ENCODE data around the gene IFNW1.

Gene IFNW1

GRCh38 chr9:21121595-21122251, 19.9 kb downstream of the IFNW1 start:
- no peak for TF ChIP-seq CTCF (conservative IDR thresholded peaks at IDR 0.05; ENCODE audit: low read length)
- no peak for DNase-seq (ENCODE audit: low read depth)
- H3K4me3 ChIP-seq (ENCODE audit: low read length), result no peak overlapping the region

- H3K4me3 ChIP-seq (ENCODE audit: low read length), result no peak overlapping the region
- DNase-seq (ENCODE audit: low read depth), result no peak
- no peak for TF ChIP-seq CTCF (conservative IDR thresholded peaks at IDR 0.05; ENCODE audit: low read length)
These were observed 20.6 kb downstream of the IFNW1 start for GRCh38 chr9:21121079-21121478.

- H3K4me3 ChIP-seq (ENCODE audit: low read length), result no peak overlapping the region
- no peak for DNase-seq (ENCODE audit: low read depth)
- no peak for TF ChIP-seq CTCF (conservative IDR thresholded peaks at IDR 0.05; ENCODE audit: low read length)
These were observed 22.4 kb downstream of the IFNW1 start for GRCh38 chr9:21119093-21119770.

GRCh38 chr9:21114311-21114710, 27.3 kb downstream of the IFNW1 start:
- TF ChIP-seq CTCF (conservative IDR thresholded peaks at IDR 0.05; ENCODE audit: low read length), result no peak
- no peak overlapping the region for H3K4me3 ChIP-seq (ENCODE audit: low read length)
- DNase-seq (ENCODE audit: low read depth), result no peak

GRCh38 chr9:21110708-21111576, 30.7 kb downstream of the IFNW1 start:
- DNase-seq (ENCODE audit: low read depth), result peak; percentile 74
- peak; percentile 93 for TF ChIP-seq CTCF (conservative IDR thresholded peaks at IDR 0.05; ENCODE audit: low read length)
- no peak overlapping the region for H3K4me3 ChIP-seq (ENCODE audit: low read length)

GRCh38 chr9:21104787-21105186, 36.8 kb downstream of the IFNW1 start:
- no peak for DNase-seq (ENCODE audit: low read depth)
- TF ChIP-seq CTCF (conservative IDR thresholded peaks at IDR 0.05; ENCODE audit: low read length), result no peak
- no peak overlapping the region for H3K4me3 ChIP-seq (ENCODE audit: low read length)
